GM21717 (cell line): Measurements from ENCODE around the gene ZBTB7C.

Experiments
- ATAC-seq: cut with Tn5 transposase; IDR thresholded peaks from one replicate; pipeline ENCODE4 v1.9.1; 2021; ENCODE audit warnings: mild to moderate bottlenecking, moderate library complexity; ENCODE audit not compliant: unreplicated experiment

The ZBTB7C gene

GRCh38 chr18:48172226-48173006 is 236.8 kb downstream of the ZBTB7C start:
- ATAC-seq, result no peak

GRCh38 chr18:48171490-48172188 is 237.5 kb downstream of the ZBTB7C start:
- no peak for ATAC-seq

GRCh38 chr18:48170651-48171050 is 238.5 kb downstream of the ZBTB7C start:
- no peak for ATAC-seq

- no peak for ATAC-seq
Measured at GRCh38 chr18:48168861-48169260, 240.3 kb downstream of the ZBTB7C start.

- no peak for ATAC-seq
Measured at GRCh38 chr18:48167897-48168253, 241.3 kb downstream of the ZBTB7C start.

GRCh38 chr18:48166336-48166875 is 242.8 kb downstream of the ZBTB7C start:
- ATAC-seq, result no peak

- ATAC-seq, result no peak
Measured at GRCh38 chr18:48165111-48165866, 243.9 kb downstream of the ZBTB7C start.

GRCh38 chr18:48164701-48165100 is 244.5 kb downstream of the ZBTB7C start:
- ATAC-seq, result no peak

- ATAC-seq, result no peak
Measured at GRCh38 chr18:48164116-48164515, 245.1 kb downstream of the ZBTB7C start.

- no peak for ATAC-seq
Measured at GRCh38 chr18:48163738-48164115, 245.5 kb downstream of the ZBTB7C start.

GRCh38 chr18:48162956-48163737 is 246.0 kb downstream of the ZBTB7C start:
- no peak for ATAC-seq

GRCh38 chr18:48161911-48162698 is 247.1 kb downstream of the ZBTB7C start:
- ATAC-seq, result no peak

- no peak for ATAC-seq
Measured at GRCh38 chr18:48161191-48161910, 247.8 kb downstream of the ZBTB7C start.

GRCh38 chr18:48160622-48161021 is 248.6 kb downstream of the ZBTB7C start:
- no peak for ATAC-seq

GRCh38 chr18:48159816-48160215 is 249.4 kb downstream of the ZBTB7C start:
- no peak for ATAC-seq

GRCh38 chr18:48158721-48159120 is 250.5 kb downstream of the ZBTB7C start:
- no peak for ATAC-seq

GRCh38 chr18:48157956-48158355 is 251.2 kb downstream of the ZBTB7C start:
- ATAC-seq, result no peak

- no peak for ATAC-seq
Measured at GRCh38 chr18:48155856-48156255, 253.3 kb downstream of the ZBTB7C start.

- no peak for ATAC-seq
Measured at GRCh38 chr18:48154828-48155227, 254.4 kb downstream of the ZBTB7C start.
